Epithelial cell of proximal tubule (primary cell): ENCODE data around the gene OSBPL10. TPM values are rescaled to one million over a fixed set of nuclear protein-coding genes. Genes with fewer than 3 reads are reported as not detected.

ENCODE experiments used
- DNase-seq: peaks from one replicate; pipeline ENCODE4 v3.0.0-alpha.2; 2011; ENCODE audit warnings: low read depth
- H3K4me3 ChIP-seq: 2 replicates; pipeline ENCODE4 v1.5.1; 2011; ENCODE audit warnings: low read depth, mild to moderate bottlenecking, low read length
- total RNA-seq: library from RNA; depleted of rRNA; stranded (reverse); fragments of >200 nt; gene quantifications from 2 replicates; pipeline ENCODE4 v1.2.3, GENCODE V29; 2015
- TF ChIP-seq, protein P1 (sequence below): conservative IDR thresholded peaks from 2 replicates; pipeline ENCODE4 v1.5.1; 2012; ENCODE audit warnings: low read depth, mild to moderate bottlenecking, low read length

Gene OSBPL10, protein sequence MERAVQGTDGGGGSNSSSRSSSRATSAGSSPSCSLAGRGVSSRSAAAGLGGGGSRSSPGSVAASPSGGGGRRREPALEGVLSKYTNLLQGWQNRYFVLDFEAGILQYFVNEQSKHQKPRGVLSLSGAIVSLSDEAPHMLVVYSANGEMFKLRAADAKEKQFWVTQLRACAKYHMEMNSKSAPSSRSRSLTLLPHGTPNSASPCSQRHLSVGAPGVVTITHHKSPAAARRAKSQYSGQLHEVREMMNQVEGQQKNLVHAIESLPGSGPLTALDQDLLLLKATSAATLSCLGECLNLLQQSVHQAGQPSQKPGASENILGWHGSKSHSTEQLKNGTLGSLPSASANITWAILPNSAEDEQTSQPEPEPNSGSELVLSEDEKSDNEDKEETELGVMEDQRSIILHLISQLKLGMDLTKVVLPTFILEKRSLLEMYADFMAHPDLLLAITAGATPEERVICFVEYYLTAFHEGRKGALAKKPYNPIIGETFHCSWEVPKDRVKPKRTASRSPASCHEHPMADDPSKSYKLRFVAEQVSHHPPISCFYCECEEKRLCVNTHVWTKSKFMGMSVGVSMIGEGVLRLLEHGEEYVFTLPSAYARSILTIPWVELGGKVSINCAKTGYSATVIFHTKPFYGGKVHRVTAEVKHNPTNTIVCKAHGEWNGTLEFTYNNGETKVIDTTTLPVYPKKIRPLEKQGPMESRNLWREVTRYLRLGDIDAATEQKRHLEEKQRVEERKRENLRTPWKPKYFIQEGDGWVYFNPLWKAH
- 17.5 and 33.6 TPM in 2 replicates for total RNA-seq

DNA sequence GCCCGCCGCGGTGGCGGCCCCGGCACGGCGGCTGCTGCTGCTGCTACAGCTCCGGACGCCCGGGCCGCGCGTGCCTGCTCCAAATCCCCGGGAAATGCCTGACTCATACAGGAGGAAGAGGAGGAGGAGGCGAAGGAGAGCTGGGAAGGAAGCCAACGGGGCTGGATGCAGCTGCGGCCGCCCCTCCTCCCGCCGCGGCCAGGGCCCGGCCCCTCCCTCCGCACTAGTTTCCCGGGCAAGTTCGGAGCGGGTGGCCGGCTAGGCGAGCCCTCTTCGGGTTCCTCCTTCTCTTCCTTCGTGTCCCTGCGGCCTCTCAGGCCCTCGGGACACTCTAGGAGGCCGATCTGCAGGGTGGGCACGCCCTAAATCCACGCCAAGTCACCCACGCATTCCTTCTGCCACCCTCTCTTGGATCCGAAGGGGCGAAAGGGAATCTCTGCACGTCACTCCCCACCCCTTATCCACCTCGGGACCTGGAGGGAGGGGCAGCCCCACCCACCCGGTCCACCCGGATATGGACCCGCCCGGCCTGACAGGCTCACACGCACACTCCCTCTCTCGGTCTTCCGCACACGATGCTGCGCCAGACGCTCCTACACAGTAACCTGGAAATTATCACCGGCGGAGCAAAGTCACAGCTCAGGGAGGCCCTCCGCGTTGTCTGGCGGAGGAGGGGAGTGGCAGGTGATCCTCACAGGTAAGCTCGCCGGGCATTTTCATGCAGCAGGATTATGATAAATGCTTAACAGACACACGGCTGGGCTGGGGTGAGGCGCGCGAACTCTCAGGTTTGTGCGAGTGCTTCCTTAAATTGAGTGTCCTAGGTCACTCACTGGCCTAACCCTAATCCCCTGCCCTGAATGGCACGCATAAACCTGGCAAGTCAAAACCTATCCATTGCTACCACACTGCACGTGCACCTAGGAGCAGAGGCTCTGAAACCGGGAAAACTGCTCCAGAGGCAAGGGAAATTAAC lies at the start of gene OSBPL10, which contains the start of gene ZNF860:
TSS of gene OSBPL10 (minus strand) at position 57 of the 976 bp plus-strand sequence. CDS start 83 bp downstream, outside the sequence.
TSS of gene ZNF860 (plus strand) at position 545 of the 976 bp plus-strand sequence. CDS start 7,330 bp downstream, outside the sequence.
- H3K4me3 ChIP-seq = peak within 1 kb of the TSS; percentile 93
- no peak for DNase-seq
- TF ChIP-seq, protein P1, sequence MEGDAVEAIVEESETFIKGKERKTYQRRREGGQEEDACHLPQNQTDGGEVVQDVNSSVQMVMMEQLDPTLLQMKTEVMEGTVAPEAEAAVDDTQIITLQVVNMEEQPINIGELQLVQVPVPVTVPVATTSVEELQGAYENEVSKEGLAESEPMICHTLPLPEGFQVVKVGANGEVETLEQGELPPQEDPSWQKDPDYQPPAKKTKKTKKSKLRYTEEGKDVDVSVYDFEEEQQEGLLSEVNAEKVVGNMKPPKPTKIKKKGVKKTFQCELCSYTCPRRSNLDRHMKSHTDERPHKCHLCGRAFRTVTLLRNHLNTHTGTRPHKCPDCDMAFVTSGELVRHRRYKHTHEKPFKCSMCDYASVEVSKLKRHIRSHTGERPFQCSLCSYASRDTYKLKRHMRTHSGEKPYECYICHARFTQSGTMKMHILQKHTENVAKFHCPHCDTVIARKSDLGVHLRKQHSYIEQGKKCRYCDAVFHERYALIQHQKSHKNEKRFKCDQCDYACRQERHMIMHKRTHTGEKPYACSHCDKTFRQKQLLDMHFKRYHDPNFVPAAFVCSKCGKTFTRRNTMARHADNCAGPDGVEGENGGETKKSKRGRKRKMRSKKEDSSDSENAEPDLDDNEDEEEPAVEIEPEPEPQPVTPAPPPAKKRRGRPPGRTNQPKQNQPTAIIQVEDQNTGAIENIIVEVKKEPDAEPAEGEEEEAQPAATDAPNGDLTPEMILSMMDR = no peak

DNA sequence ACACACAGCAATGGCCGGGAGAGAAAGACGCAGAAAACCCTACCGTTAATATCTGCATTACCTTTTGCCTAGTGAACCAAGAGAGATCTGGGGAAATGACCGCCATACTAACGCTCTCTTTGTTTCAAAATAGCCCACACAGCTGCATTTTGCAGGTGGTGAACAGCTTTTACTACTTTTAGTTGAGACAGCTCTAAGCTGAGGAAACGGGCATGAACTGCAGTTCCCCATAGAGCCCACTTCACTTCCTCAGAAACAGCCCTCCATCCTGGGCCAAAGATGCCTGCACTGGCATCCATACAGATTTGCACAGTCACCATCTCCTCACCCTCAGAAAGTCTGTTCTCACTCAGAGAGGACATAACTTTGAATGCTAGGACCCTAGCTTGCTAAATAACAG lies 45.5 kb upstream of the OSBPL10 start:
- TF ChIP-seq, protein P1 = no peak
- no peak overlapping the region for H3K4me3 ChIP-seq
- no peak for DNase-seq

DNA sequence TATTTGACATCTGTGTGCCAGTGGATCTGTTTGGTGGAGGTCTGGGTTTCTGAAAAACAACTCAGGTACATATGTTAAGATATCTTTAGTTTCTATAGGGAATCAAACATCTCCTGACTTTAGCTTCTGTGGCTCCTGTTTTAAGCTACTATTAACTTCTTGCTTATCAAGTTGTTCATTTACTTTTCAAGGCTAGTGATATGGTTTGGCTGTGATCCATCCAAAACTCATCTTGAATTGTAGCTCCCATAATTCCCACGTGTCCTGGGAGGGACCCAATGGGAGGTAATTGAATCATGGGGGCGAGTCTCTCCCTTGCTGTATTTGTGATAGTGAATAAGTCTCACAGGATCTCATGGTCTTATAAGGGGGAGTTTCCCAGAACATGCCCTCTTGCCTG lies 41.9 kb upstream of the OSBPL10 start:
- TF ChIP-seq, protein P1 = no peak
- no peak overlapping the region for H3K4me3 ChIP-seq
- no peak for DNase-seq

DNA sequence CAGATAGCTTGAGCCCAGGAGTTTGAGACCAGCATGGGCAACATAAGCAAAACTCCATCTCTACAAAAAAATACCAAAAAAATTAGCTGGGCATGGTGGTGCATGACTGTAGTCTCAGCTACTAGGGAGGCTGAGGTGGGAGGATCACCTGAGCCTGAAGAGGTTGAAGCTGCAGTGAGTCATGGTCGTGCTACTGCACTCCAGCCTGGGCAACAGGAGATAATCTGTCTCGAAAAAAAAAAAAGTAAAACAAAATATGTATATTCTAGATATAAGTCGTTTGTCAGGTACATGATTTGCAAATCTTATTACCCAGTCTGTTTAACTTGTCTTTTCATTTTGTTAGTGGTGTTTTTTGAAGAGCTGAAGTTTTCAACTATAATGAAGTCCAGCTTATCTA lies 40.7 kb upstream of the OSBPL10 start:
- H3K4me3 ChIP-seq = no peak overlapping the region
- no peak for DNase-seq
- TF ChIP-seq, protein P1 = no peak

DNA sequence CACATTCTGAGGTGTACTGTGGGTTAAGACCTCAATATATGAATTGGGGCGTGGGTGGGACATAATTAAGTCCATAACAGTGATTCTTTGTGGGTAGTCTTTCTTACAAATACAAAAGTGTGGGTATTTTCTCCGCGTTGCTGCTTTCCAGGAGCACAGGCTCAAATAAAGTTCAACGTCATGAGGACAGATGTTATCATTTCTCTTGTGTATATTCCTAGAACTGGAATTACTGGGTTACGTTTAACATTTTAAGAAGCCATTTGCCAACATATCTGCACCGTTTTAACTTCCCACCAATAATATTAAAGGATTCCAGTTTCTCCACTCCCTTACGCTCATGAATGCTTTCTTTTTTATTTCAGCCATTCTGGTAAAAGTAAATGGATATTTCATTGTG lies 40.1 kb upstream of the OSBPL10 start:
- H3K4me3 ChIP-seq = no peak overlapping the region
- no peak for DNase-seq
- TF ChIP-seq, protein P1 = no peak

DNA sequence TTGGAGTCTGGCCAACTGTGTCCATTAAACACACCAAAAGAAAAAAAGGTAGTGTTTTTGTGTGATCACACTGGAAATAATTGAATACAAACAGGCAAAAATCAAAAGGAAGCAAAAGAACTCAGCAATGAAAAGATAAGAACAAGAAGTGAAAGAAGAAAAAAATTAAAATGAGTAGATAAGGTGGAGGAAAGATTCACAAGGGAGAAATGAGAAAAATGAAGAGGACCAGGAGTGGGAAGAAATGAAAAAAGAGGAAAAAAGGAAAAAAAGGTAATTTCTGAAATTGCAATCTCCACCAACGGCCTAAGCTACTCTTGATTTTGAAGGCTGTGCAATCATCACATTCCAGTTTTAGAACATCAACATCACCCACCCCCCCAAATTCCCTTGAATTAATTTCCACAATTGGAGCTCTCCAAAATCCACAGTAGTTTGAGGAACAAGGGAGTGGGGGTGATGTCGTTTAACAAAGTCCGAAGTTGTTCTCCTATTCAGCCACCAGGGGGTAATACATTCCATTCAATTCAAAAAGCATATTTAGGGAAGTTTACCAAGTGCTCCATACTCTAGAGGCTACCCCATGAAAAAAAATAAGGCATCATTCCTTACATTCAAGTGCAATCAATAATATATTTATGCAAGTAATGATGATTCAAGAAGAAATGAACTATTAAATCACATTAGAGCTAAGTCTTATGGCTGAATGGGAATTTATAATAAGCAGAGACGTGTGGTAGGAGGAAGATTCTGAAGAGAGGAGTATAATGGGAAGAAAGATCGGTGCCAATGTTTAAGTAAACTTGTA lies 37.9 kb upstream of the OSBPL10 start:
- TF ChIP-seq, protein P1 = peak; percentile 75
- H3K4me3 ChIP-seq = no peak overlapping the region
- DNase-seq = no peak
